ENCODE measurements around the gene SEMA3C. TPM values are rescaled to one million over a fixed set of nuclear protein-coding genes. Genes with fewer than 3 reads are reported as not detected.

SEMA3C gene
- total and polyA plus RNA-seq, 9 donors, result 74.4 to 270 (median 134) TPM

- WGBS (ENCODE audit: insufficient coverage), result 100% methylated on average over 2 of the region's 2 CpGs
- no peak overlapping the region for H3K4me3 ChIP-seq (ENCODE audit: low read length)
Observed at GRCh38 chr7:80708123-80708522, 210.7 kb downstream of the SEMA3C start.

DNA sequence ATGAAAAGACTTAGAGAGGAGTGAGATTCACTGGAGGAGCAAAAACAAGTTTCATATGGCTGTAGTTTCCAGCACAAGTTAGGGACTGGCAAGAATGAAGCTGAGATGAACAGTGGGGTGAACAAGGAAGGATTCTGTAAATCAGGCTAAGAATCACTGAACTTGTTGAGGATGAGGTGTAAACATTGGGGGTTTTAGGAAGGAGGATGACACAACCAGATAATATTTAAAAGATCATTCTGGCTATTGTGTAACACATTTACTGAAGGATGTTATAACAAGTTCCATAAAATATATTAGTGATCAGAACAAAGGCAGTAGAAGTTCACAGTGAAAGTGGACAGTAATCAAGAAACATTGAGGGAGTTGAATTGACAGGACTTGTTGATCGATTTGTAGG lies 211.5 kb downstream of the SEMA3C start:
- Histone ChIP-seq H3K27ac (ENCODE audit: low read length) (no peak overlapping the region), H3K9me3 (replicated peaks; ENCODE audit: control insufficient read depth, low read depth, low read length) (no peaks in the 10 kb centered on the region), H3K4me3 (ENCODE audit: low read length) (no peak overlapping the region), H3K4me1 (ENCODE audit: control insufficient read depth, insufficient read depth, low read length) (no peaks in the 10 kb centered on the region), H3K36me3 (ENCODE audit: control insufficient read depth, insufficient read depth, low read length) (no peaks in the 10 kb centered on the region), H3K27me3 (ENCODE audit: control insufficient read depth, insufficient read depth, low read length) (no peaks in the 10 kb centered on the region)
- no peak for DNase-seq
- WGBS (ENCODE audit: insufficient coverage), result 100% methylated on average over 1 of the region's 1 CpG

More at GRCh38 chr7:80708123-80708522, 210.7 kb downstream of the SEMA3C start:
- H3K4me1 ChIP-seq (ENCODE audit: control insufficient read depth, insufficient read depth, low read length), result no peaks in the 10 kb centered on the region
- no peaks in the 10 kb centered on the region for H3K36me3 ChIP-seq (ENCODE audit: control insufficient read depth, insufficient read depth, low read length)
- no peaks in the 10 kb centered on the region for H3K27me3 ChIP-seq (ENCODE audit: control insufficient read depth, insufficient read depth, low read length)
- H3K9me3 ChIP-seq (replicated peaks; ENCODE audit: control insufficient read depth, low read depth, low read length), result no peaks in the 10 kb centered on the region
- no peak overlapping the region for H3K27ac ChIP-seq (ENCODE audit: low read length)
- no peak for DNase-seq

DNA sequence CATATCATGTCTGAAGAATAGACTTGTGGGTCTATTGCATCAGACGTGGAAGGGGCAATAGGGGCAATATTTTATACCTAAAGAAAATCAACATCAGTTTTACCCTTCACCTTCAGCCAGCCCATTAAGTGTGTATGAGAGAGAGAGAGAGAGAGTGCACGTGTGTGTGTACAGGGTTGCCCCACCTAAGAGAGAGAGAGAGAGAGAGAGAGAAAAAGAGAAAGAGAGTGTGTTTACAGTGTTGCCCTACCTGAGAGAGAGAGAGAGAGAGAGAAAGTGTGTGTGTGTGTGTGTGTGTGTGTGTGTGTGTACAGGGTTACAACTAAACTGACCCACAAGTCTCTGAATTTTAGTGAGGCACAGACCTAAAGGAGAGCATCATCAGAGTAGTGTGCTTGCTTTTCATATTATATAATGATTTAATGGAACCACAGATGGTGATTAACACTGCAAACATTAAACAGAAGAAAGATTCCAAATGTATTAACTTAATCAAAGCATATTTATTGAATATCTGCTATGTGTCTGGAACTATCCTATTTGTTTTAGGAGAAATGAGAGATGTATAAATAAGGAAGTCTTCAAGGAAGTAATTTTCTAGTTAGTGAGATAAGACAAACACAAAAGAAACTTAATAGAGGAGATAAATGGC lies 213.6 kb downstream of the SEMA3C start:
- Histone ChIP-seq H3K4me1 (ENCODE audit: control insufficient read depth, insufficient read depth, low read length) (no peaks in the 10 kb centered on the region), H3K27me3 (ENCODE audit: control insufficient read depth, insufficient read depth, low read length) (no peaks in the 10 kb centered on the region), H3K27ac (ENCODE audit: low read length) (no peak overlapping the region), H3K4me3 (ENCODE audit: low read length) (no peak overlapping the region), H3K9me3 (replicated peaks; ENCODE audit: control insufficient read depth, low read depth, low read length) (no peaks in the 10 kb centered on the region), H3K36me3 (ENCODE audit: control insufficient read depth, insufficient read depth, low read length) (no peaks in the 10 kb centered on the region)
- 100% methylated on average over 1 of the region's 2 CpGs for WGBS (ENCODE audit: insufficient coverage)
- DNase-seq, result no peak

GRCh38 chr7:80703272-80703671 lies 215.6 kb downstream of the SEMA3C start:
- 100% methylated on average over 1 of the region's 1 CpG for WGBS (ENCODE audit: insufficient coverage)
- Histone ChIP-seq H3K27me3 (ENCODE audit: control insufficient read depth, insufficient read depth, low read length) (no peaks in the 10 kb centered on the region), H3K4me1 (ENCODE audit: control insufficient read depth, insufficient read depth, low read length) (peaks cover 2% of the 10 kb centered on the region), H3K36me3 (ENCODE audit: control insufficient read depth, insufficient read depth, low read length) (no peaks in the 10 kb centered on the region), H3K27ac (ENCODE audit: low read length) (no peak overlapping the region), H3K9me3 (replicated peaks; ENCODE audit: control insufficient read depth, low read depth, low read length) (no peaks in the 10 kb centered on the region), H3K4me3 (ENCODE audit: low read length) (no peak overlapping the region)
- DNase-seq, result no peak

DNA sequence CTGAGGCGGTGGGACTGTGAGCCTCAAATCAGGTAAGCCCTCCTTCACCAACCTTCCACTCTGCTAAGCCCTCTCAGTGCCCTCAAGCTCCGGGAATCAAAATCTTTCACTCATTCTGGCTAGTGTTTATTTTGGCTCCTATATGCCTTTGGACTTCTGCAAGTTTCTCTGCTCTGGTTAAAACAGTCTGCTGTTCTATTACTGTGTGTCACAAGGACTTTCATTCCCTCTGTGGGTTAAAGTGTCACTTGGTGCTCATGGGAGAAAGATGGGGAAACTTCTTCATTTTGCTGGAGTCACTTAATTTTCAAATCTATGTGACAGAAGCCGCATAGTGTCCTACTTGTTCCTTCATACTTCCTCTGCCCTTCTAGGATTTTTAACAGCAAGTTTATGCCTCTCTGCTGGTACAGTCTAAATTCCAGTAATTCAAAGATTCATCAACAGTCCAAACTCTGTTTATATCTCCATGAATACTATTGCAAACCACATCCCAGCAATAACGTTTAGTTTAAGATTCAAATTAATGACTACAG lies 219.1 kb downstream of the SEMA3C start:
- WGBS (ENCODE audit: insufficient coverage), result 80% methylated on average over 2 of the region's 4 CpGs
- Histone ChIP-seq H3K4me3 (ENCODE audit: low read length) (no peak overlapping the region), H3K27me3 (ENCODE audit: control insufficient read depth, insufficient read depth, low read length) (no peaks in the 10 kb centered on the region), H3K4me1 (ENCODE audit: control insufficient read depth, insufficient read depth, low read length) (peaks cover 2% of the 10 kb centered on the region), H3K36me3 (ENCODE audit: control insufficient read depth, insufficient read depth, low read length) (no peaks in the 10 kb centered on the region), H3K9me3 (replicated peaks; ENCODE audit: control insufficient read depth, low read depth, low read length) (peaks cover 3% of the 10 kb centered on the region), H3K27ac (ENCODE audit: low read length) (no peak overlapping the region)
- DNase-seq, result no peak

DNA sequence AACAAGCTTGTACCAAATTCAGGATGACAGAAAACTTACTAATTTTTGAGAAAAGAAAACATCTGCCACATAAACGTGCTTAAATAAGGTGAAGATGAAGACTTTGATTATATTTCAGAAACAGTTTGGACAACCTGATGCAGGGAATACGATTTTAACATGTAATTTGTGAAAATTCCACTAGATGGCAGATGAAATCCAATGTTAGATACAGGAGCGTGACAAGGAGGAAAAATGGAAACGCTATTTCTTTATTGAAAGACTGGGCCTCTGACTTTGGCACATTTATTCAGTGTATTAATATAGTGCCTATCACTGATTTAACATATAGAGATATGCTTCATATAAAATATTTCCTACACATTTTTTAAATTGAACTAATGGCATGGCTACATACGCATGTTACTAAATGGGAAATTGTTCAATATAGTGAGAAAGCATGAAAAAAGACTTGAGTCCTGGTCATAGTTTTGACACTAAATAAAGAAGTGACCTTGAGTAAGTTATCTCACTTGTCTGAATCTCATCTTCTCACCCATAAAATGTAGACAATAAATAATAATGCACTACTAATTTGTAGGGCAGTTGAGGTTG lies 219.7 kb downstream of the SEMA3C start:
- Histone ChIP-seq H3K4me3 (ENCODE audit: low read length) (no peak overlapping the region), H3K9me3 (replicated peaks; ENCODE audit: control insufficient read depth, low read depth, low read length) (peaks cover 4% of the 10 kb centered on the region), H3K27ac (ENCODE audit: low read length) (no peak overlapping the region), H3K27me3 (ENCODE audit: control insufficient read depth, insufficient read depth, low read length) (no peaks in the 10 kb centered on the region), H3K4me1 (ENCODE audit: control insufficient read depth, insufficient read depth, low read length) (peaks cover 2% of the 10 kb centered on the region), H3K36me3 (ENCODE audit: control insufficient read depth, insufficient read depth, low read length) (no peaks in the 10 kb centered on the region)
- DNase-seq, result peak; percentile 81
- WGBS (ENCODE audit: insufficient coverage), result 0% methylated on average over 1 of the region's 5 CpGs

Data from muscle of leg (tissue), 11 donors.